ENCODE results near the gene SPATA2L. TPM values are rescaled to one million over a fixed set of nuclear protein-coding genes. Genes with fewer than 3 reads are reported as not detected.

The SPATA2L gene
- total RNA-seq, 1 experiment from 2014 or later = 12.2 TPM

DNA sequence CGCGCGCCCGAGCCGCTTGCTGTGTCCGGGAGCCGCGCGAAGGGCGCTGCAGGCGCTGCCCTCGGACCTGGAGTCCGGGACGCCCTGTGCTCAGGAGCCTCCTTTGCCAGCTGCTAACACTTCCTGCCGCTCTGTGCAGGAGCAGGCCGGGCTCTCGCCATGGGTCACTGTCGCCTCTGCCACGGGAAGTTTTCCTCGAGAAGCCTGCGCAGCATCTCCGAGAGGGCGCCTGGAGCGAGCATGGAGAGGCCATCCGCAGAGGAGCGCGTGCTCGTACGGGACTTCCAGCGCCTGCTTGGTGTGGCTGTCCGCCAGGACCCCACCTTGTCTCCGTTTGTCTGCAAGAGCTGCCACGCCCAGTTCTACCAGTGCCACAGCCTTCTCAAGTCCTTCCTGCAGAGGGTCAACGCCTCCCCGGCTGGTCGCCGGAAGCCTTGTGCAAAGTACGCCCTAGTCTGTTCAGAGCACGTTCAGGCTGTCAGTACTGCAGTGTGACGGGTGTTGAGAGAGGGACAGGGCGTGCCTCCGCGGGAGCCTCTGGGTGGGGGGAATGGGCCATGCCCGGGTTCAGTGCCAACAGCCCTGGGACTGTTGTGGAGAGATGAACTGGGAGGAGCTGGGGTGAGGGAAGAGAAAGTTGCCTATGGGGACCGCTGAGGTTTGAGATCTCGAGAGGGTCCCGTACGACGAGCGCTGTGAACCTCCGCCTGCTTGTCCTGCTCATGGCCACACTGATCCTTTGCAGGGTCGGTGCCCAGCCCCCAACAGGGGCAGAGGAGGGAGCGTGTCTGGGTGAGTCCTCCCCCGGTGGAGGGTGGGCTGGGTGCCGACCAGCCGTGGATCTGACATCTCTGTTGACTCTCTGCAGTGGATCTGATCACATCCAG lies 21.1 kb upstream of the SPATA2L start:
- ATAC-seq = peak; percentile 38
- peak; percentile 82 for DNase-seq
- Histone ChIP-seq H3K9ac (ENCODE audit: low read length) (peak overlapping the region; percentile 80), H3K27me3 (ENCODE audit: low read length) (no peaks in the 10 kb centered on the region), H3K4me2 (ENCODE audit: low read length) (peak overlapping the region; percentile 89), H3K79me2 (ENCODE audit: low read length) (peaks cover 26% of the 10 kb centered on the region), H4K20me1 (ENCODE audit: low read length) (peaks cover 15% of the 10 kb centered on the region), H2AFZ (ENCODE audit: low read length) (peak overlapping the region; percentile 12; the same call in 1 of the 2 replicates), H3K9me2 (replicated peaks; ENCODE audit: low read length) (no peaks in the 10 kb centered on the region), H3K9me3 (ENCODE audit: low read length) (no peaks in the 10 kb centered on the region), H3K4me1 (ENCODE audit: insufficient read depth, low read length) (peaks cover 26% of the 10 kb centered on the region), H3K27ac (ENCODE audit: low read length) (peak overlapping the region; percentile 64), H3K4me3 (ENCODE audit: low read length) (peak overlapping the region; percentile 72), H3F3A (ENCODE audit: low read length, unreplicated experiment) (no peaks in the 10 kb centered on the region), H3K36me3 (ENCODE audit: low read depth, low read length) (no peaks in the 10 kb centered on the region)
- BruUV-seq (replicated peaks) = TSS peak; percentile 32
- TF ChIP-seq, protein P1, sequence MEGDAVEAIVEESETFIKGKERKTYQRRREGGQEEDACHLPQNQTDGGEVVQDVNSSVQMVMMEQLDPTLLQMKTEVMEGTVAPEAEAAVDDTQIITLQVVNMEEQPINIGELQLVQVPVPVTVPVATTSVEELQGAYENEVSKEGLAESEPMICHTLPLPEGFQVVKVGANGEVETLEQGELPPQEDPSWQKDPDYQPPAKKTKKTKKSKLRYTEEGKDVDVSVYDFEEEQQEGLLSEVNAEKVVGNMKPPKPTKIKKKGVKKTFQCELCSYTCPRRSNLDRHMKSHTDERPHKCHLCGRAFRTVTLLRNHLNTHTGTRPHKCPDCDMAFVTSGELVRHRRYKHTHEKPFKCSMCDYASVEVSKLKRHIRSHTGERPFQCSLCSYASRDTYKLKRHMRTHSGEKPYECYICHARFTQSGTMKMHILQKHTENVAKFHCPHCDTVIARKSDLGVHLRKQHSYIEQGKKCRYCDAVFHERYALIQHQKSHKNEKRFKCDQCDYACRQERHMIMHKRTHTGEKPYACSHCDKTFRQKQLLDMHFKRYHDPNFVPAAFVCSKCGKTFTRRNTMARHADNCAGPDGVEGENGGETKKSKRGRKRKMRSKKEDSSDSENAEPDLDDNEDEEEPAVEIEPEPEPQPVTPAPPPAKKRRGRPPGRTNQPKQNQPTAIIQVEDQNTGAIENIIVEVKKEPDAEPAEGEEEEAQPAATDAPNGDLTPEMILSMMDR (conservative IDR thresholded peaks at IDR 0.05; ENCODE audit: low read depth, low read length) = no peak
- TF ChIP-seq EZH2phosphoT487 (IDR thresholded peaks at IDR 0.05; ENCODE audit: borderline replicate concordance, low read length) (no peak), EZH2 (IDR thresholded peaks at IDR 0.05; ENCODE audit: low read length, unreplicated experiment) (no peak)
- ChIA-PET POLR2A (ENCODE audit: unreplicated experiment) (no interaction called here), CTCF (interaction anchor here (0.5 kb wide), 1 partner anchor 114 kb away, joined by 3 read pairs; no protein-coding TSS in a partner anchor)
- intact Hi-C loops (cut with micrococcal nuclease) = no loop called here

DNA sequence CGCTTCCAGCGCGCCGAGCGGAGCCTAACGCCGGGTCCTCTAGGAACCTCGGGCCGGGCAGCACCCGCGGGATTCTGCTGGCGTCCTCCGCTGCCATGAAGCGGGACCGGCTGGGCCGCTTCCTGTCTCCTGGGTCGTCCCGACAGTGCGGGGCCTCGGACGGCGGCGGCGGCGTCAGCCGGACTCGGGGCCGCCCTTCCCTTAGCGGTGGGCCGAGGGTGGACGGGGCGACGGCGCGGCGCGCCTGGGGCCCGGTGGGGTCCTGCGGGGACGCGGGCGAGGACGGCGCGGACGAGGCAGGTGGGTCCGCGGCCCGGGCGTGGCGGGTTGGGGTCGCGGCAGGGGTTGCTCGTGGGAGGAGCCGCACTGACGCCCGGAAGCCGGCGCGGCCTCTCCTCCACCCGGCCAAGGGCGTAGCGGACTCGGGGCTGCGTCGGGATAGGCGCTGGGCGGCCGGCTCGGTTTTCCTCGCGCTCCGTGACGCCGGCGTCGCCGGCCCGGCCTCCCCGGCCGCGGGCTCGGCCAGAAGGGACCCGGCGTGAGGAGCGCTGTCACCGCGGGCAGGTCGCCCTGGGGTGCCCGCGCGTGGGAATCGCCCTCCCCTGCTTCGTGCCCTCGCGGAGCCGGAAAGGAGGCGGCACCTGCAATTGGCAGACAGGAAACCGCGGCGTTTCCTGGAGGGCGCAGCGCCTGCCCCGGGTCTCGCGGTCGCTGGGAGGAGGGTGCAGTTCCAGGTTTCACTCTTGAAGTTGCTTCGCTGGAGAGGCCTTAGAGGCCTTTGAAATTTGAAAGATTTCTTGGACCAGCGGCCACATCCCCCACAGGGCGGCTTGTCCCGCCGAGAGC lies 20.3 kb upstream of the SPATA2L start:
- Histone ChIP-seq H3K79me2 (ENCODE audit: low read length) (peaks cover 26% of the 10 kb centered on the region), H2AFZ (ENCODE audit: low read length) (peak overlapping the region; percentile 12; the same call in 1 of the 2 replicates), H3K9ac (ENCODE audit: low read length) (peak overlapping the region; percentile 80), H3K36me3 (ENCODE audit: low read depth, low read length) (no peaks in the 10 kb centered on the region), H3F3A (ENCODE audit: low read length, unreplicated experiment) (no peaks in the 10 kb centered on the region), H4K20me1 (ENCODE audit: low read length) (peaks cover 15% of the 10 kb centered on the region), H3K27me3 (ENCODE audit: low read length) (no peaks in the 10 kb centered on the region), H3K4me1 (ENCODE audit: insufficient read depth, low read length) (peaks cover 26% of the 10 kb centered on the region), H3K9me2 (replicated peaks; ENCODE audit: low read length) (no peaks in the 10 kb centered on the region), H3K4me2 (ENCODE audit: low read length) (peak overlapping the region; percentile 89), H3K27ac (ENCODE audit: low read length) (peak overlapping the region; percentile 64), H3K9me3 (ENCODE audit: low read length) (no peaks in the 10 kb centered on the region), H3K4me3 (ENCODE audit: low read length) (peak overlapping the region; percentile 72)
- intact Hi-C loops (cut with micrococcal nuclease) = no loop called here
- ATAC-seq (peak; percentile 21), DNase-seq (peak; percentile 44)
- ChIA-PET CTCF (no interaction called here), POLR2A (ENCODE audit: unreplicated experiment) (no interaction called here)
- TF ChIP-seq, protein P1 (conservative IDR thresholded peaks at IDR 0.05; ENCODE audit: low read depth, low read length) = no peak
- TF ChIP-seq EZH2 (IDR thresholded peaks at IDR 0.05; ENCODE audit: low read length, unreplicated experiment) (no peak), EZH2phosphoT487 (IDR thresholded peaks at IDR 0.05; ENCODE audit: borderline replicate concordance, low read length) (no peak)
- no TSS peak for BruUV-seq (replicated peaks)
